HS-27A (cell line): ENCODE results near the gene OSR1.
"Not testable (repeated sequence)": the region's sequence is repeated elsewhere in the genome, so short reads cannot be mapped to it uniquely, and the experiment has no call there.

Experiments used
- DNase-seq: peaks from one replicate; pipeline ENCODE4 v3.0.0-alpha.2; 2012; ENCODE audit warnings: low read depth, missing footprints

The OSR1 gene

DNA sequence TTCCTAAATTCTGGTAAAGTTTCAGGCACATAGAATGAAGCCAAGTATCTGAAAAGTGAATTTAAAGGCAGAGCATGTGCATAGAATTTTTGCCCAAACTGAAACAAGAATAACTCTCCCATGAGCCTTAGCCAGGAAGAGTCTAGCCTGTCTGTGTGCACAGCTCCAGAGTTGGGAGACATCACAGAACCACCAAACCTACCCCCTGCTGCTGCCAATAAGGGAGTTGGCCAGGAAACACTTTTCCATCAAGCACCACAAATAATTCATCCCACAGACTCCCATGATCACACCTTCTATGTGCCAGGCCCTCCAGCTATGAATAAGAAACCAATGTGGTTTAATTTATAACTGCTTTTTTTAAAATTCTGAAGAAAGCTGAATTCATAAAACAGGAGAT, 27.0 kb downstream of the OSR1 start:
- no peak for DNase-seq

- DNase-seq = no peak
These were observed 28.0 kb downstream of the OSR1 start for GRCh38 chr2:19330436-19330835.

- DNase-seq = no peak
These were observed 29.0 kb downstream of the OSR1 start for GRCh38 chr2:19329445-19329844.

DNA sequence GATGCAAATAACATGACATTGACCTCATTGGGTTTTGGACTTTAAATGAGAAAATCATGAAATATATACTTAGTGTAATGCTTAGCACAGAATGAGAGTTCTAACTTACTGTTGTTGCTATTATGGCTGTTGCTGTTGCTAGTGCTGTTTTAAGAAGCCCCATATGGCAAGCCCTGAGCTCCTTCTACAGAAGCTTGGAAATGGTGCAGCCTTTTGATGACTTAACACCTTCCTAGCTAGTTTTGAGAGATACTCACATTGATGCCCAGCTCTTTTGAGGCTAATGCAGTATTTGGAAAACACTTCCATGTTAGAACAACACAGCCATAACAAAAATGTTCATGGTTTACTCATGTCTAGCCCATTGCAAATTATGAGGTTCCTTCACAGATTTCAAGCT, 30.9 kb downstream of the OSR1 start:
- no peak for DNase-seq

DNA sequence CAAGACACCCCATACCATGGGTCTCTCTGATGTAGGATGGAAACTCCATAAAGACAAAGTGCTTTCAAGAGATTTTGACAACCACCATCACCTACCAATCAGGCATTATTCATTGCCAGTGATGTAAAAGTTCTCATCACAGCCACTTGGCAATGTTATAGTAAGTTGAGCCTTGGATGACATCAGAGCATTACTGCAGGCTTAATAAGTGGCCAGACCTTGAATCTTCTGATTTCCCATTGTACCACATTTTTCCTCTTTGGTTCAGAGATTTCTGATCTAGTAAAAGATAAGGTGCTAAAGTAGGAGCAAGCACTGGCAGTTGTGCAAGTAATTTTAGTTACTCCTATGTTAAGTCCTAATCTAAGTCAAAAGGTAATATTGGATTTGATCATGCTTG, 36.5 kb downstream of the OSR1 start:
- no peak for DNase-seq

- DNase-seq = no peak
These were observed 37.6 kb downstream of the OSR1 start for GRCh38 chr2:19320813-19321212.

- no peak for DNase-seq
These were observed 38.7 kb downstream of the OSR1 start for GRCh38 chr2:19319698-19320097.

DNA sequence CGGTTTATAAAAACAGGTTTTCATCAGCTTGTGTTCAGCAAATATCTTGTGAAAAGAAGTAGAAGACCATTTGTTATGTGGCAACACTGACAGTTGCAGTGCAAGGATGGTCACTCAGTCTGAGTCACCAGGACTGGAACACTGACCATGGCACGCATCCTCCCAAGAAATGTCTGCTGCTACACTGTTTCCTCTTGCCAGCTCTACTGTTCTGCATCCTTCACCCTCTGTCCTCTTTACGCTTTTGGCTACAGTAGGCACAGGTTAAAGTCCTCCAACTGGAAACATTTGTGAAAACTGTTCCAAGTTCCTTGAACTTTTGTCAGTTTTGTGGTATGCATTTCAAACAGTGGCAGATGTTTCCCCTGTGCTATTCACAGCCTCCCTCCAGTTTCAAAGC, 39.4 kb downstream of the OSR1 start:
- no peak for DNase-seq

DNA sequence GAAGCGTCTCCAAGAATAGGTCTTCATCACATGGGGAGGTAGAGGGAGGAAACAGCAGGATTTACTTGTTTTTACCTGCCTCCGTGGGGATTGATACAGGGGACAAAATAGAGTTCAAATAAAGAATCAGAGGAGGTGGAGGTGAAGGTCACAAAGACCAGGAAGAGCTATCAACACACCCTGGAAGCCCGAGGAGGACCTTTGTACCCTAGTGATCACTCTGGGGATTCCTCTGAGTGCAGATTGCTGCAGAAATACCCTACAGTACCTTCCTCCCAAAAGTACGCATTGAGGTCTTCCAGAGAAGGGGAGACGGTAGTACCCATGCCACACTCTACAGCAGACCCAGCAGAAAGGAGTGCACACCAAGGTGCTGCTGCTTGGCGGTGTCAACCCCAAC, 44.9 kb downstream of the OSR1 start:
- no peak for DNase-seq

- DNase-seq = peak; percentile 23
These were observed 45.5 kb downstream of the OSR1 start for GRCh38 chr2:19312949-19313348.

DNA sequence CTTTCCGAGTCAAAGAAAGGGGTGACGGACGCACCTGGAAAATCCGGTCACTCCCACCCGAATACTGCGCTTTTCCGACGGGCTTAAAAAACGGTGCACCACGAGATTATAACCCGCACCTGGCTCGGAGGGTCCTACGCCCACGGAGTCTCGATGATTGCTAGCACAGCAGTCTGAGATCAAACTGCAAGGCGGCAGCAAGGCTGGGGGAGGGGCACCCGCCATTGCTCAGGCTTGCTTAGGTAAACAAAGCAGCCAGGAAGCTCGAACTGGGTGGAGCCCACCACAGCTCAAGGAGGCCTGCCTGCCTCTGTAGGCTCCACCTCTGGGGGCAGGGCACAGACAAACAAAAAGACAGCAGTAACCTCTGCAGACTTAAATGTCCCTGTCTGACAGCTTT, 52.4 kb downstream of the OSR1 start:
- not testable (repeated sequence) for DNase-seq

- not testable (repeated sequence) for DNase-seq
These were observed 52.9 kb downstream of the OSR1 start for GRCh38 chr2:19305400-19306055.

- no peak for DNase-seq
These were observed 56.7 kb downstream of the OSR1 start for GRCh38 chr2:19301706-19302105.
